Hepatocyte (in vitro differentiated cells): Measurements from ENCODE around the gene CDH22.

Source experiments
- CTCF ChIP-seq: fragments of 200-600 bp; sonication (generic); IDR thresholded peaks from 2 replicates; pipeline ENCODE4 v1.5.1; 2016; ENCODE audit warnings: antibody characterized with exemption, mild to moderate bottlenecking; ENCODE audit not compliant: poor library complexity
- EZH2phosphoT487 ChIP-seq: fragments of 200-600 bp; sonication (generic); IDR thresholded peaks from one replicate; pipeline ENCODE4 v1.6.1; 2018; ENCODE audit warnings: antibody characterized with exemption, mild to moderate bottlenecking, low read depth, moderate library complexity; ENCODE audit not compliant: unreplicated experiment, severe bottlenecking

DNA sequence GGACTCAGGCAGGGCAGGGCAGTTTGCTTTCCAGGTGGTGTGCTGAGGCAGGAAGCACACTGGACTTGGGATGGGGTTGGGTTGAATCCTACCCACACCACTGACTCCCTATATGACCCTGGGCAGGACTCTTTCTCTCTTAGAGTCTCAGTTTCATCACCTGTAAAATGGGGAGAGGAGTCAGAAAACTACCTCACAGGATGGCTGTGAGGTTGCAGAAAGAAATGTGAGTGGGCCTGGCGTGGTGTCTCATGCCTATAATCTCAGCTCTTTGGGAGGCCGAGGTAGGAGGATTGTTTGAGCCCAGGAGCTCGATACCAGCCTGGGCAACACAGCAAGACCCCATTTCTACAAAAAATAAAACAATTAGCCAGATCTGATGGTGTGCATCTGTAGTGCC lies 122.9 kb downstream of the CDH22 start:
- TF ChIP-seq CTCF (no peak), EZH2phosphoT487 (no peak)
